Skeletal muscle satellite cell (primary cell): ENCODE data around the gene TRPM2.
"Not testable (repeated sequence)": the region's sequence is repeated elsewhere in the genome, so short reads cannot be mapped to it uniquely, and the experiment has no call there.

ENCODE experiments used
- H3K27me3 ChIP-seq: 2 replicates; pipeline ENCODE4 v1.7.0; 2013; ENCODE audit warnings: low read length; ENCODE audit not compliant: control insufficient read depth, insufficient read depth
- H3K36me3 ChIP-seq: 2 replicates; pipeline ENCODE4 v1.7.0; 2013; ENCODE audit warnings: mild to moderate bottlenecking, control low read depth, low read length; ENCODE audit not compliant: insufficient read depth
- H3K4me1 ChIP-seq: 2 replicates; pipeline ENCODE4 v1.7.0; 2013; ENCODE audit warnings: low read length; ENCODE audit not compliant: control insufficient read depth, insufficient read depth
- H3K4me2 ChIP-seq: 2 replicates; pipeline ENCODE4 v1.7.0; 2013; ENCODE audit warnings: mild to moderate bottlenecking, low read length
- H3K4me3 ChIP-seq: 2 replicates; pipeline ENCODE4 v1.7.0; 2013; ENCODE audit warnings: low read length
- H3K9ac ChIP-seq: 2 replicates; pipeline ENCODE4 v1.7.0; 2013; ENCODE audit warnings: mild to moderate bottlenecking, low read depth, low read length, moderate library complexity
- H3K9me3 ChIP-seq: replicated peaks from 2 replicates; pipeline ENCODE4 v1.7.0; 2013; ENCODE audit warnings: mild to moderate bottlenecking, control low read depth, low read length

TRPM2 gene

GRCh38 chr21:44406953-44407352 lies 53.5 kb downstream of the TRPM2 start:
- no peaks in the 10 kb centered on the region for H3K4me1 ChIP-seq
- H3K4me3 ChIP-seq = no peak overlapping the region
- peaks cover 14% of the 10 kb centered on the region for H3K9me3 ChIP-seq
- H3K4me2 ChIP-seq = no peak overlapping the region
- H3K27me3 ChIP-seq = no peaks in the 10 kb centered on the region
- H3K36me3 ChIP-seq = no peaks in the 10 kb centered on the region
- no peak overlapping the region for H3K9ac ChIP-seq

- Histone ChIP-seq H3K4me3 (no peak overlapping the region), H3K9me3 (peaks cover 14% of the 10 kb centered on the region), H3K27me3 (no peaks in the 10 kb centered on the region), H3K9ac (no peak overlapping the region), H3K4me1 (no peaks in the 10 kb centered on the region), H3K4me2 (no peak overlapping the region), H3K36me3 (no peaks in the 10 kb centered on the region)
Observed at GRCh38 chr21:44407493-44407892, 54.1 kb downstream of the TRPM2 start.

- Histone ChIP-seq H3K4me1 (no peaks in the 10 kb centered on the region), H3K9ac (no peak overlapping the region), H3K9me3 (peaks cover 13% of the 10 kb centered on the region), H3K27me3 (no peaks in the 10 kb centered on the region), H3K36me3 (no peaks in the 10 kb centered on the region), H3K4me2 (no peak overlapping the region), H3K4me3 (no peak overlapping the region)
Observed at GRCh38 chr21:44408226-44408625, 54.8 kb downstream of the TRPM2 start.

GRCh38 chr21:44413566-44414290 lies 60.3 kb downstream of the TRPM2 start:
- Histone ChIP-seq H3K9me3 (no peaks in the 10 kb centered on the region), H3K4me3 (no peak overlapping the region), H3K4me1 (no peaks in the 10 kb centered on the region), H3K27me3 (peaks cover 3% of the 10 kb centered on the region), H3K36me3 (no peaks in the 10 kb centered on the region), H3K9ac (no peak overlapping the region), H3K4me2 (no peak overlapping the region)

- H3K4me3 ChIP-seq = no peak overlapping the region
- no peaks in the 10 kb centered on the region for H3K4me1 ChIP-seq
- no peak overlapping the region for H3K4me2 ChIP-seq
- H3K27me3 ChIP-seq = peaks cover 3% of the 10 kb centered on the region
- H3K36me3 ChIP-seq = no peaks in the 10 kb centered on the region
- no peak overlapping the region for H3K9ac ChIP-seq
- H3K9me3 ChIP-seq = no peaks in the 10 kb centered on the region
Observed at GRCh38 chr21:44414291-44415072, 61.1 kb downstream of the TRPM2 start.

GRCh38 chr21:44415073-44416025 lies 61.9 kb downstream of the TRPM2 start:
- no peak overlapping the region for H3K9ac ChIP-seq
- H3K4me1 ChIP-seq = no peaks in the 10 kb centered on the region
- no peak overlapping the region for H3K4me2 ChIP-seq
- H3K36me3 ChIP-seq = no peaks in the 10 kb centered on the region
- H3K4me3 ChIP-seq = no peak overlapping the region
- no peaks in the 10 kb centered on the region for H3K9me3 ChIP-seq
- peaks cover 3% of the 10 kb centered on the region for H3K27me3 ChIP-seq

GRCh38 chr21:44416193-44416592 lies 62.8 kb downstream of the TRPM2 start:
- Histone ChIP-seq H3K36me3 (no peaks in the 10 kb centered on the region), H3K4me3 (no peak overlapping the region), H3K4me2 (no peak overlapping the region), H3K9me3 (no peaks in the 10 kb centered on the region), H3K4me1 (no peaks in the 10 kb centered on the region), H3K27me3 (peaks cover 3% of the 10 kb centered on the region), H3K9ac (no peak overlapping the region)

- not testable (repeated sequence) for H3K4me3 ChIP-seq
Observed at GRCh38 chr21:44417621-44418107, 64.2 kb downstream of the TRPM2 start.

GRCh38 chr21:44418108-44418875 lies 64.9 kb downstream of the TRPM2 start:
- H3K4me2 ChIP-seq = no peak overlapping the region
- H3K4me1 ChIP-seq = no peaks in the 10 kb centered on the region

More at GRCh38 chr21:44417621-44418107, 64.2 kb downstream of the TRPM2 start:
- H3K9ac ChIP-seq, H3K4me2 ChIP-seq, H3K36me3 ChIP-seq, H3K9me3 ChIP-seq, H3K27me3 ChIP-seq, H3K4me1 ChIP-seq: not testable (repeated sequence)

GRCh38 chr21:44418876-44419230 lies 65.4 kb downstream of the TRPM2 start:
- peaks cover 7% of the 10 kb centered on the region for H3K27me3 ChIP-seq
- no peaks in the 10 kb centered on the region for H3K4me1 ChIP-seq
- no peak overlapping the region for H3K9ac ChIP-seq
- no peaks in the 10 kb centered on the region for H3K36me3 ChIP-seq
- no peaks in the 10 kb centered on the region for H3K9me3 ChIP-seq
- no peak overlapping the region for H3K4me3 ChIP-seq
- H3K4me2 ChIP-seq = no peak overlapping the region

More at GRCh38 chr21:44418108-44418875, 64.9 kb downstream of the TRPM2 start:
- no peaks in the 10 kb centered on the region for H3K36me3 ChIP-seq
- no peak overlapping the region for H3K4me3 ChIP-seq
- H3K9me3 ChIP-seq = no peaks in the 10 kb centered on the region
- H3K27me3 ChIP-seq = peaks cover 7% of the 10 kb centered on the region
- H3K9ac ChIP-seq = no peak overlapping the region
